Measurements from ENCODE around the gene OPN4.

- TF ChIP-seq POLR2A (IDR thresholded peaks at IDR 0.05), result no peak
- TF ChIP-seq CTCF (IDR thresholded peaks at IDR 0.05), result no peak
These were observed 35.9 kb downstream of the OPN4 start for GRCh38 chr10:86690231-86690630.
